SK-N-MC (cell line): Measurements from ENCODE around the gene CSRP1.

Experiments
- DNase-seq: peaks from one replicate; pipeline ENCODE4 v3.0.0-alpha.2; 2011; ENCODE audit warnings: low read depth, low spot score
- H3K27ac ChIP-seq: fragments of 200-600 bp; sonication (generic); 2 replicates; pipeline ENCODE4 v1.5.1; 2016; ENCODE audit warnings: mixed run types
- H3K36me3 ChIP-seq: fragments of 200-600 bp; sonication (generic); 2 replicates; pipeline ENCODE4 v1.6.1; 2017; ENCODE audit warnings: antibody characterized with exemption, low read length, mixed read lengths; ENCODE audit not compliant: insufficient read depth
- H3K4me3 ChIP-seq: fragments of 200-600 bp; sonication (generic); 2 replicates; pipeline ENCODE4 v1.5.1; 2016
- H3K9ac ChIP-seq: fragments of 200-600 bp; sonication (generic); 2 replicates; pipeline ENCODE4 v1.8.0; 2017; ENCODE audit warnings: mixed run types, mixed read lengths; ENCODE audit not compliant: insufficient read length
- H3K9me3 ChIP-seq: fragments of 200-600 bp; sonication (generic); 2 replicates; pipeline ENCODE4 v1.6.1; 2017; ENCODE audit warnings: low read depth, mild to moderate bottlenecking, antibody characterized with exemption, low read length, moderate library complexity, mixed read lengths
- EZH2 ChIP-seq: fragments of 200-600 bp; sonication (generic); IDR thresholded peaks from one replicate; pipeline ENCODE4 v1.6.1; 2017; ENCODE audit warnings: antibody characterized with exemption
- FOXP2 ChIP-seq: optimal IDR thresholded peaks from 2 replicates; pipeline ENCODE3; 2011; ENCODE audit warnings: mild to moderate bottlenecking, moderate library complexity; ENCODE audit not compliant: insufficient read depth; ENCODE audit errors: extremely low read length, control extremely low read depth
- POLR2AphosphoS5 ChIP-seq: IDR thresholded peaks from 2 replicates; pipeline ENCODE4 v1.6.1; 2012; ENCODE audit warnings: mild to moderate bottlenecking, low read depth, low read length, borderline replicate concordance

The CSRP1 gene

GRCh38 chr1:201466492-201466891, 40.4 kb downstream of the CSRP1 start:
- Histone ChIP-seq H3K4me3 (no peak overlapping the region), H3K9me3 (no peaks in the 10 kb centered on the region), H3K27ac (no peak overlapping the region), H3K36me3 (peaks cover 14% of the 10 kb centered on the region; the same call in 1 of the 2 replicates), H3K9ac (no peak overlapping the region)
- TF ChIP-seq FOXP2 (no peak), EZH2 (no peak), POLR2AphosphoS5 (no peak)
- DNase-seq: no peak

GRCh38 chr1:201465698-201466290, 41.1 kb downstream of the CSRP1 start:
- Histone ChIP-seq H3K9me3 (no peaks in the 10 kb centered on the region), H3K36me3 (peaks cover 14% of the 10 kb centered on the region; the same call in 1 of the 2 replicates), H3K27ac (no peak overlapping the region), H3K4me3 (no peak overlapping the region), H3K9ac (no peak overlapping the region)
- no peak for DNase-seq
- TF ChIP-seq FOXP2 (no peak), POLR2AphosphoS5 (no peak), EZH2 (no peak)

DNA sequence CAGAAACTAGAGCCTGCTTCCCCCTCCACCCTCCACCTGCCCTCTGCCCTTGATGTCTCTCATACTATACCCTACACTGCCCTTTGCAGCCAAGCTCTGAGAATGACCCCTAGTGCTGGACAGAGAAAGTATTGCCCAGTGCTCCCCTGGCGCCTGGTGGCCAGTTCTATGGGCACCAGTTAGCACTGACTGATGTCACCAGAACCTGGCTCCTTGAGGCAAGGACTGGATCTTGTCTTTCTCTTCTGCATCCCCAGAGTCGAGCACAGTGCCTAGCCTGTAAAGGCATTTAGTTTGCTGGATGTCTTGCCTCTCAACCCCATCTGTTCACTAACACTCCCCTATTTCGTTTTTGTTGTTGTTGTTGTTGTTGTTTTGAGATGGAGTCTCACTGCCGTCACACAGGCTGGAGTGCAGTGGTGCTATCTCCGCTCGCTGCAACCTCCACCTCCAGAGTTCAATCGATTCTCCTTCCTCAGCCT, 43.8 kb downstream of the CSRP1 start:
- no peak overlapping the region for H3K27ac ChIP-seq
- H3K9ac ChIP-seq: no peak overlapping the region

GRCh38 chr1:201461645-201462441, 45.1 kb downstream of the CSRP1 start:
- no peak for TF ChIP-seq POLR2AphosphoS5
- no peak for TF ChIP-seq FOXP2
- no peak for TF ChIP-seq EZH2
- no peak overlapping the region for H3K9ac ChIP-seq
- peaks cover 14% of the 10 kb centered on the region; the same call in 1 of the 2 replicates for H3K36me3 ChIP-seq
- no peaks in the 10 kb centered on the region for H3K9me3 ChIP-seq
- H3K4me3 ChIP-seq: no peak overlapping the region
- no peak for DNase-seq
- no peak overlapping the region for H3K27ac ChIP-seq

More for the DNA sequence above, 43.8 kb downstream of the CSRP1 start:
- no peaks in the 10 kb centered on the region for H3K9me3 ChIP-seq
- DNase-seq: no peak
- no peak overlapping the region for H3K4me3 ChIP-seq
- peaks cover 14% of the 10 kb centered on the region; the same call in 1 of the 2 replicates for H3K36me3 ChIP-seq
- TF ChIP-seq FOXP2: no peak
- no peak for TF ChIP-seq EZH2

DNA sequence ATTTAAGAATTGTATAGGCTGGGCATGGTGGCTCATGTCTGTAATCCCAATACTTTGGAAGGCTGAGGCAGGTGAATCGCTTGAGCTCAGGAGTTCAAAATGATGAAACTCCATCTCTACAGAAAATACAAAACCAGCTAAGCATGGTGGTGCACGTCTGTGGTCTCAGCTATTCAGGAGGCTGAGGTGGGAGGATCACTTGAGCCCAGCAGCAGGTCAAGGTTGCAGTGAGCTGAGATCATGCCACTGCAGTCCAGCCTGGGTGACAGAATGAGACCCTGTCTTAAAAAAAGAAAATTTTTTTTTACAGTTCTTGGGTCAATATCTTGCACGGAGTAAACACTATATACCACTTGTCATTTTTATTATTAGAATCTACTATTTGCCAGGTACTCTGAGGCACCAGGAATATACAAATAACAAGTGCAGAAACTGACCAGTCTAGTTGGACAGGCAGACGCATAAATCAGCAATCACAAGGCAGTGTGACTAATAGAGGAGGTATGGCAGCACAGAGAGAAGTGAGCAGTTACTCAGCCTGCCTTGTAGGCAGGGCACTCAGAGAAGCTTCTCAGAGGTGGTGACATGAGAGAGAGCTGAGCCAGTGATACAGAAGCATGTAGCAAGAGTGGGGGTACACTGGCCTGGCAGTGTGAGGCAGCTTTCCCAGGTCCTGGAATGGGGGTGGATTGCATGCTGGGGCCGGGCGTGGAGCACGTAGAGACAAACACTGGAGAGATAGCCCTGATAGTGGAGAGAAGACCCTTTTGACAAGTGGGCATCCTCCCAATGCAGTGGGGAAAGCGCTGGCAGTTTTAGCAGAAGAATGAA, 45.9 kb downstream of the CSRP1 start:
- no peak overlapping the region for H3K4me3 ChIP-seq
- no peak for DNase-seq
- no peak overlapping the region for H3K9ac ChIP-seq
- no peaks in the 10 kb centered on the region for H3K9me3 ChIP-seq
- H3K36me3 ChIP-seq: peaks cover 12% of the 10 kb centered on the region; the same call in 1 of the 2 replicates
- no peak overlapping the region for H3K27ac ChIP-seq
- TF ChIP-seq EZH2 (no peak), FOXP2 (no peak), POLR2AphosphoS5 (no peak)

GRCh38 chr1:201459775-201460174, 47.1 kb downstream of the CSRP1 start:
- Histone ChIP-seq H3K4me3 (no peak overlapping the region), H3K9ac (no peak overlapping the region), H3K36me3 (no peaks in the 10 kb centered on the region; the same call in 1 of the 2 replicates), H3K9me3 (no peaks in the 10 kb centered on the region), H3K27ac (no peak overlapping the region)
- no peak for DNase-seq
- TF ChIP-seq FOXP2 (no peak), EZH2 (no peak), POLR2AphosphoS5 (no peak)

GRCh38 chr1:201459052-201459451, 47.9 kb downstream of the CSRP1 start:
- no peaks in the 10 kb centered on the region for H3K36me3 ChIP-seq
- TF ChIP-seq EZH2: no peak
- no peak overlapping the region for H3K9ac ChIP-seq
- no peaks in the 10 kb centered on the region for H3K9me3 ChIP-seq
- H3K4me3 ChIP-seq: no peak overlapping the region
- no peak for DNase-seq
- H3K27ac ChIP-seq: no peak overlapping the region

GRCh38 chr1:201457508-201457960, 49.4 kb downstream of the CSRP1 start:
- TF ChIP-seq EZH2 (no peak), POLR2AphosphoS5 (peak; percentile 40; the same call in 1 of the 2 replicates)
- DNase-seq: peak; percentile 66
- no peak overlapping the region for H3K9ac ChIP-seq
- H3K4me3 ChIP-seq: no peak overlapping the region
- H3K36me3 ChIP-seq: no peaks in the 10 kb centered on the region
- H3K9me3 ChIP-seq: no peaks in the 10 kb centered on the region
- H3K27ac ChIP-seq: peak overlapping the region; percentile 90
